HUES48 (cell line): ENCODE measurements around the gene AGAP1.

ENCODE experiments used
- H3K27ac ChIP-seq: one replicate; pipeline ENCODE4 v1.7.0; 2013; ENCODE audit warnings: low read depth, low read length, inconsistent platforms
- H3K27me3 ChIP-seq: 2 replicates; pipeline ENCODE4 v1.6.1; 2013; ENCODE audit warnings: mild to moderate bottlenecking, low read length; ENCODE audit not compliant: control insufficient read depth, insufficient read depth
- H3K36me3 ChIP-seq: 2 replicates; pipeline ENCODE4 v1.6.1; 2013; ENCODE audit warnings: low read length; ENCODE audit not compliant: control insufficient read depth, insufficient read depth
- H3K4me1 ChIP-seq: 2 replicates; pipeline ENCODE4 v1.6.1; 2013; ENCODE audit warnings: mild to moderate bottlenecking, low read length; ENCODE audit not compliant: control insufficient read depth, insufficient read depth
- H3K4me3 ChIP-seq: 2 replicates; pipeline ENCODE4 v1.5.1; 2013; ENCODE audit warnings: mild to moderate bottlenecking, low read depth, low read length
- H3K9ac ChIP-seq: 2 replicates; pipeline ENCODE4 v1.6.1; 2013; ENCODE audit warnings: mild to moderate bottlenecking, low read depth, low read length, moderate library complexity
- H3K9me3 ChIP-seq: 2 replicates; pipeline ENCODE4 v1.6.1; 2013; ENCODE audit warnings: low read length; ENCODE audit not compliant: control insufficient read depth, insufficient read depth

The AGAP1 gene

GRCh38 chr2:236107536-236107935, 613.7 kb downstream of the AGAP1 start:
- Histone ChIP-seq H3K9me3 (no peaks in the 10 kb centered on the region), H3K4me3 (no peak overlapping the region), H3K4me1 (peaks cover 11% of the 10 kb centered on the region), H3K36me3 (no peaks in the 10 kb centered on the region), H3K27ac (no peak overlapping the region), H3K9ac (no peak overlapping the region), H3K27me3 (no peaks in the 10 kb centered on the region)

- Histone ChIP-seq H3K27ac (no peak overlapping the region), H3K4me3 (no peak overlapping the region), H3K4me1 (peaks cover 11% of the 10 kb centered on the region), H3K9me3 (no peaks in the 10 kb centered on the region), H3K36me3 (no peaks in the 10 kb centered on the region), H3K9ac (no peak overlapping the region), H3K27me3 (no peaks in the 10 kb centered on the region)
These were observed 614.2 kb downstream of the AGAP1 start for GRCh38 chr2:236107942-236108625.

DNA sequence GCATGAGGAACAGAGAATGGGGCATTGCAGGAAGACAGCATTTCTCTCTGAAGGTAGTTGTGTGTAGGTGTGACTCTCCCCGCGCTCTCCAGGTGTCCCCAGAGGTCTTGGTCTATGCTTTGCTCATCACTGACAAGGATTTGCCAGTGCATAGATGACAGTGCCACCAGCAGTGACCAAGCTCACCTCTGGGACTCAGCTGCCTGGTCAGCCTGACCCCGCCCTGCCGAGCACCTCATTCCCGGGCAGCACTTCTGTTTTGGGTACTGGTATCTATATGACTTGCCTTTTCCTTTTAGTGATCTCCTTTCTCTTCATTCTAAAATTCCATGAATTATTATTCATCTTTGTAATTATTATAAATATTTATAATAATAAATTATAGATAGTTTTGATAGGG, 615.2 kb downstream of the AGAP1 start:
- no peak overlapping the region for H3K9ac ChIP-seq
- no peaks in the 10 kb centered on the region for H3K36me3 ChIP-seq
- H3K4me1 ChIP-seq = peaks cover 11% of the 10 kb centered on the region
- H3K27me3 ChIP-seq = no peaks in the 10 kb centered on the region
- H3K9me3 ChIP-seq = no peaks in the 10 kb centered on the region
- H3K27ac ChIP-seq = no peak overlapping the region
- no peak overlapping the region for H3K4me3 ChIP-seq

DNA sequence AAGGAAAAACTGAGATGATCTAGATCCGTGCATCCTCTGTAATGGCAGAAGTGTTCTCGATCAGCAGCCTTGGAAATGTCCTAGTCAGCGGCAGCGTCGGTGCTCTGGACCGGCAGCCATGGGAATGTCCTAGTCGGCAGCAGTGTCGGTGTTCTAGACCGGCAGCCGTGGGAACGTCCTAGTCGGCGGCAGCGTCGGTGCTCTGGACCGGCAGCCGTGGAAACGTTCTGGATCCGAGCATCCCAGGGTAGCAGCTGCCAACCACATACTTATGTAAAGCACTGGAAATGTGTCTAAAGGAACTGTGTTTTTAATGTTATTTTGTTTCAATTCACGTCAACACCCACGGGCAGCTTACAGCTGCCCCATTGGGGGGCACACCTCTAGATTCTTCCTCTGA, 615.6 kb downstream of the AGAP1 start:
- Histone ChIP-seq H3K27ac (no peak overlapping the region), H3K27me3 (no peaks in the 10 kb centered on the region), H3K4me3 (no peak overlapping the region), H3K4me1 (peaks cover 11% of the 10 kb centered on the region), H3K9ac (no peak overlapping the region), H3K36me3 (no peaks in the 10 kb centered on the region), H3K9me3 (no peaks in the 10 kb centered on the region)

GRCh38 chr2:236112466-236112865, 618.6 kb downstream of the AGAP1 start:
- no peak overlapping the region for H3K4me3 ChIP-seq

GRCh38 chr2:236113425-236113824, 619.6 kb downstream of the AGAP1 start:
- Histone ChIP-seq H3K27ac (no peak overlapping the region), H3K4me3 (no peak overlapping the region), H3K27me3 (peaks cover 22% of the 10 kb centered on the region), H3K36me3 (no peaks in the 10 kb centered on the region; the same call in 1 of the 2 replicates), H3K4me1 (peaks cover 23% of the 10 kb centered on the region), H3K9me3 (no peaks in the 10 kb centered on the region), H3K9ac (no peak overlapping the region)

More at GRCh38 chr2:236112466-236112865, 618.6 kb downstream of the AGAP1 start:
- Histone ChIP-seq H3K4me1 (peaks cover 22% of the 10 kb centered on the region), H3K36me3 (no peaks in the 10 kb centered on the region; the same call in 1 of the 2 replicates), H3K27me3 (peaks cover 17% of the 10 kb centered on the region), H3K27ac (no peak overlapping the region), H3K9me3 (no peaks in the 10 kb centered on the region), H3K9ac (no peak overlapping the region)

GRCh38 chr2:236113948-236114347, 620.1 kb downstream of the AGAP1 start:
- Histone ChIP-seq H3K27ac (no peak overlapping the region), H3K27me3 (peaks cover 26% of the 10 kb centered on the region), H3K9me3 (no peaks in the 10 kb centered on the region), H3K9ac (no peak overlapping the region), H3K4me3 (no peak overlapping the region), H3K4me1 (peaks cover 18% of the 10 kb centered on the region), H3K36me3 (no peaks in the 10 kb centered on the region; the same call in 1 of the 2 replicates)

DNA sequence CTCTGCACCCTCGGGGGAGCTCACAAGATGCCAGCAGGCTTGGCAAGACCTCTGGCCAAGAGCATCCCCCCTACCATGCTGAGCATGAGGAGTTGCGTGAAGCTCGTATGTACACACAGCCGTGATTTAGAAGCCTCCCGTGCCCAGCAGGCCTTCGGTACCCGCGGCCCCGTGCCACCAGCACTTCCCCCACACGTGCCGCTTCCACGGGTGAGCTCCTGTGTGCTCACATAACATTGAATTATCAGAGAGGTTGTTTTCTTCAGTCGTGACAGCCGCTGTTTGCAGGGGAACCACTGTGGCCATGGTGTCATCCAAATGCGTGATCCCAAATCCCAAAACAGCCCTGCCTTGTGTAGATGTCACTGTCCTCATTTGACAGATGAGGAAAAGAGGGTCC, 621.1 kb downstream of the AGAP1 start:
- Histone ChIP-seq H3K9me3 (no peaks in the 10 kb centered on the region), H3K27me3 (peaks cover 36% of the 10 kb centered on the region), H3K36me3 (no peaks in the 10 kb centered on the region; the same call in 1 of the 2 replicates), H3K4me3 (no peak overlapping the region), H3K27ac (no peak overlapping the region), H3K4me1 (peaks cover 18% of the 10 kb centered on the region), H3K9ac (no peak overlapping the region)

GRCh38 chr2:236117401-236117800, 623.6 kb downstream of the AGAP1 start:
- Histone ChIP-seq H3K36me3 (no peaks in the 10 kb centered on the region; the same call in 1 of the 2 replicates), H3K27ac (no peak overlapping the region), H3K4me1 (peaks cover 18% of the 10 kb centered on the region), H3K4me3 (no peak overlapping the region), H3K9ac (no peak overlapping the region), H3K9me3 (no peaks in the 10 kb centered on the region), H3K27me3 (peaks cover 41% of the 10 kb centered on the region)

DNA sequence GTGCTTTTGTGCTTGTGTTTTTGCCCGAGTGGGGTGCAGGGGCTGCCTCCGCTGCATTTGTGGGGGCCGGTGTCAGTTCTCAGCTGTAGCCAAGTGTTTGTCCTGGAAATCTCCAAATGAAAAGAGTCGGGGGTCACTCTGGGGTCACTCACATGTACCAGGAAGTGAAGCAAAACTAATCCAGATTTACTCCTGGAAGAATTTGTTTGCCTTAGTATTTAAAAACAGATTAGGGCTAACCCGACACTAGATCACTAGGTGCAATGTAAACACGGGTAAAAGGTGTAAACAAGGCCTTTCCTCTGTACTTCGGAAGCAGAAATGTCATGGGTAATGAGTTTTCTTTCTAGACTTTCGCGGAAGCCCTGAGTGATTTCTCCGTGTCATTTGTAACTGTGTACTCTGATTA, 624.0 kb downstream of the AGAP1 start:
- Histone ChIP-seq H3K9ac (no peak overlapping the region), H3K4me1 (peaks cover 18% of the 10 kb centered on the region), H3K9me3 (no peaks in the 10 kb centered on the region), H3K4me3 (peak overlapping the region; percentile 37; the same call in 1 of the 2 replicates), H3K27me3 (peaks cover 41% of the 10 kb centered on the region), H3K36me3 (no peaks in the 10 kb centered on the region; the same call in 1 of the 2 replicates), H3K27ac (no peak overlapping the region)

GRCh38 chr2:236119003-236119402, 625.2 kb downstream of the AGAP1 start:
- Histone ChIP-seq H3K27ac (no peak overlapping the region), H3K27me3 (peaks cover 41% of the 10 kb centered on the region), H3K36me3 (no peaks in the 10 kb centered on the region; the same call in 1 of the 2 replicates), H3K9ac (no peak overlapping the region), H3K4me3 (no peak overlapping the region), H3K4me1 (peaks cover 18% of the 10 kb centered on the region), H3K9me3 (no peaks in the 10 kb centered on the region)
